Left ventricle myocardium inferior (tissue), 1 donor: ENCODE data around the gene AKR7A2. TPM values are rescaled to one million over a fixed set of nuclear protein-coding genes. Genes with fewer than 3 reads are reported as not detected.

ENCODE experiments used
- DNase-seq: peaks from one replicate; pipeline ENCODE4 v3.0.0-alpha.2; 2020
- H3K27ac ChIP-seq: fragments of 200-600 bp; replicated peaks from 2 replicates; pipeline ENCODE4 v1.8.0; 2021
- H3K27me3 ChIP-seq: fragments of 200-600 bp; 2 replicates; pipeline ENCODE4 v1.8.0; 2021; ENCODE audit warnings: low read depth
- H3K36me3 ChIP-seq: fragments of 200-600 bp; 2 replicates; pipeline ENCODE4 v1.8.0; 2021
- H3K4me1 ChIP-seq: fragments of 200-600 bp; 2 replicates; pipeline ENCODE4 v1.8.0; 2021
- H3K4me3 ChIP-seq: fragments of 200-600 bp; 2 replicates; pipeline ENCODE4 v1.8.0; 2021; ENCODE audit warnings: mild to moderate bottlenecking, moderate library complexity
- H3K9me3 ChIP-seq: fragments of 200-600 bp; replicated peaks from 2 replicates; pipeline ENCODE4 v1.8.0; 2021
- CTCF ChIP-seq: fragments of 200-600 bp; IDR thresholded peaks from 2 replicates; pipeline ENCODE4 v1.8.0; 2021; ENCODE audit warnings: antibody characterized with exemption, mild to moderate bottlenecking, borderline replicate concordance
- intact Hi-C: fragments of 100-400 bp; cut with micrococcal nuclease; formaldehyde crosslinking; loops from one replicate; pipeline ENCODE4 v1.11.0; 2022
- total RNA-seq: library from RNA; stranded (reverse); fragmentation: NEBNext Ultra II Directional; extraction: Animal tissue kit (Norgen Biotek cat#: 25700); gene quantifications from one replicate; pipeline ENCODE4 v1.2.1, GENCODE V29; 2021
- donor health status: DM: no; HTN: yes; CAD: no; lungs with severe emphysema.

AKR7A2 gene
- total RNA-seq, 1 donor from 2014 or later = 43.7 TPM

- H3K9me3 ChIP-seq = no peaks in the 10 kb centered on the region
- DNase-seq = no peak
- H3K36me3 ChIP-seq = no peaks in the 10 kb centered on the region
- peaks cover 6% of the 10 kb centered on the region for H3K27me3 ChIP-seq
- intact Hi-C loops = no loop called here
- TF ChIP-seq CTCF = no peak
- H3K4me1 ChIP-seq = no peaks in the 10 kb centered on the region
- no peak overlapping the region for H3K4me3 ChIP-seq
- no peak overlapping the region for H3K27ac ChIP-seq
These were observed 43.5 kb downstream of the AKR7A2 start for GRCh38 chr1:19268445-19268844.

GRCh38 chr1:19262744-19263143 lies 49.2 kb downstream of the AKR7A2 start:
- Histone ChIP-seq H3K36me3 (peaks cover 25% of the 10 kb centered on the region), H3K9me3 (no peaks in the 10 kb centered on the region), H3K27me3 (no peaks in the 10 kb centered on the region), H3K27ac (no peak overlapping the region), H3K4me3 (no peak overlapping the region), H3K4me1 (no peaks in the 10 kb centered on the region)
- DNase-seq = no peak
- intact Hi-C loops = no loop called here
- TF ChIP-seq CTCF = no peak

GRCh38 chr1:19262047-19262446 lies 49.9 kb downstream of the AKR7A2 start:
- no peak for TF ChIP-seq CTCF
- intact Hi-C loops = no loop called here

GRCh38 chr1:19260211-19261138 lies 51.5 kb downstream of the AKR7A2 start:
- H3K9me3 ChIP-seq = no peaks in the 10 kb centered on the region
- intact Hi-C loops = no loop called here
- DNase-seq = no peak
- H3K4me1 ChIP-seq = peaks cover 6% of the 10 kb centered on the region
- no peak overlapping the region for H3K27ac ChIP-seq
- no peak overlapping the region for H3K4me3 ChIP-seq
- H3K36me3 ChIP-seq = peaks cover 46% of the 10 kb centered on the region
- no peaks in the 10 kb centered on the region for H3K27me3 ChIP-seq
- TF ChIP-seq CTCF = no peak

More at GRCh38 chr1:19262047-19262446, 49.9 kb downstream of the AKR7A2 start:
- H3K27me3 ChIP-seq = no peaks in the 10 kb centered on the region
- DNase-seq = no peak
- peaks cover 5% of the 10 kb centered on the region for H3K4me1 ChIP-seq
- H3K27ac ChIP-seq = no peak overlapping the region
- H3K36me3 ChIP-seq = peaks cover 32% of the 10 kb centered on the region
- no peak overlapping the region for H3K4me3 ChIP-seq
- no peaks in the 10 kb centered on the region for H3K9me3 ChIP-seq

- no peaks in the 10 kb centered on the region for H3K9me3 ChIP-seq
- H3K4me1 ChIP-seq = peaks cover 13% of the 10 kb centered on the region
- no peak for TF ChIP-seq CTCF
- no peak overlapping the region for H3K4me3 ChIP-seq
- intact Hi-C loops = no loop called here
- H3K27ac ChIP-seq = no peak overlapping the region
- H3K27me3 ChIP-seq = no peaks in the 10 kb centered on the region
- DNase-seq = no peak
- peaks cover 48% of the 10 kb centered on the region for H3K36me3 ChIP-seq
These were observed 53.6 kb downstream of the AKR7A2 start for GRCh38 chr1:19258353-19258752.
